Sigmoid colon (tissue), 7 donors: Measurements from ENCODE around the gene PRSS56. TPM values are rescaled to one million over a fixed set of nuclear protein-coding genes. Genes with fewer than 3 reads are reported as not detected.

ENCODE experiments used
- DNase-seq: peaks from one replicate; pipeline ENCODE4 v3.0.0-alpha.2; 2019
- H3K27ac ChIP-seq, 4 donors: fragments of 200-600 bp; sonication (generic); one replicate each; pipeline ENCODE4 v1.5.1; 2016 to 2019; ENCODE audit warnings: mild to moderate bottlenecking in 1 of 4
- H3K27me3 ChIP-seq, 3 donors: fragments of 200-600 bp; sonication (generic); one replicate each; pipeline ENCODE4 v1.5.1; 2019; ENCODE audit warnings: mild to moderate bottlenecking in 1 of 3
- H3K36me3 ChIP-seq, 4 donors: fragments of 200-600 bp; sonication (generic); one replicate each; pipeline ENCODE4 v1.5.1; 2016 to 2019
- H3K4me1 ChIP-seq, 4 donors: fragments of 200-600 bp; sonication (generic); one replicate each; pipeline ENCODE4 v1.5.1; 2017 to 2019
- H3K4me3 ChIP-seq, 4 donors: fragments of 200-600 bp; sonication (generic); one replicate each; pipeline ENCODE4 v1.5.1; 2017 to 2019; ENCODE audit warnings: mild to moderate bottlenecking in 2 of 4, moderate library complexity in 1 of 4
- H3K9me3 ChIP-seq, 4 donors: fragments of 200-600 bp in 3 of 4; sonication (generic) in 3 of 4; one replicate each; pipeline versions ENCODE4 v1.5.1 to v1.6.1; 2013 to 2019
- EP300 ChIP-seq, 4 donors: sonication (generic); formaldehyde crosslinking; IDR thresholded peaks; one replicate each; pipeline ENCODE4 v1.6.1; 2017; ENCODE audit warnings: antibody characterized with exemption in 4 of 4
- POLR2A ChIP-seq, 2 donors: fragments of 450-650 bp; IDR thresholded peaks; one replicate each; pipeline ENCODE4 v1.6.1; 2016; ENCODE audit warnings: antibody characterized with exemption in 2 of 2, mild to moderate bottlenecking in 2 of 2, moderate library complexity in 2 of 2
- POLR2AphosphoS5 ChIP-seq, 4 donors: sonication (generic); formaldehyde crosslinking; IDR thresholded peaks; one replicate each; pipeline ENCODE4 v1.6.1; 2017; ENCODE audit warnings: antibody characterized with exemption in 4 of 4
- WGBS, 2 donors: extraction: QIAGEN DNeasy Blood & Tissue Kit; methylation state at CpG; one replicate each; pipeline ENCODE4 v1.1.7; 2013; 5-methylcytosine and 5-hydroxymethylcytosine counted together
- intact Hi-C: fragments of 100-400 bp; cut with DNase I; formaldehyde crosslinking; loops from one replicate; pipeline ENCODE4 v1.15.1; 2023
- polyA plus RNA-seq, 3 donors: library from polyadenylated mRNA; stranded (reverse); fragments of 200-250 nt; gene quantifications; one replicate each; pipeline ENCODE4 v1.2.3, GENCODE V29; 2013
- total RNA-seq, 4 donors: library from RNA; depleted of rRNA; stranded (reverse); fragments of >200 nt; gene quantifications; one replicate each; pipeline ENCODE4 v1.1.0, GENCODE V29; 2016
- TF ChIP-seq, protein P1 (sequence below), 4 experiments: fragments of 450-650 bp in 3 of 4; fragments of 200-600 bp in 1 of 4; IDR thresholded peaks; one replicate each; pipeline ENCODE4 v1.5.1; 2016 to 2019; ENCODE audit warnings: antibody characterized with exemption in 4 of 4, mild to moderate bottlenecking in 3 of 4, moderate library complexity in 2 of 4
- donor health status: healthy with polysubstance abuse.
- donor health status: Bipolar disorder and iron deficiency.
- donor health status: healthy.

PRSS56 gene
- total and polyA plus RNA-seq, 7 donors: not detected

DNA sequence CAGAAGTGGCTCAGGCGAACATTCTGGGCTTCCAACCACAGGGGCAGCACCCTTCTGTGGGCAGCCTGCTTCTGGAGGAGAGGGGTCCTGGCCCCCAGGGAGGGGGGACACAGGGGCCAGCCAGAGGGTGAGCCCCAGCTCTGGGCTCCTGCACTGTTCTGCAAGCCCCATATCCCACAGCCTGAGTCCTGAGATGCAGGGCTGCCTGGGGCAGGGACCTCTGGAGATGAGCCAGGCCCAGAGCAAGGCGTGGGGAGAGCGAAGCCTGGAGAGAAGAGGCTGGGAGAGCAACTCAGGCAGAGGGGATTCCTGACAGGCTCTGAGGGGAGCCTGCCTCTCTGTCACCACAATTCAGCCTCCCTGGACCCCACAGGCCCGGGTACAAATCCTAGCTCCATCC lies 13.5 kb upstream of the PRSS56 start:
- Histone ChIP-seq H3K4me1 (peaks cover 0 to 21% (median 21%) of the 10 kb centered on the region in 4 donors), H3K9me3 (no peaks in the 10 kb centered on the region), H3K36me3 (no peaks in the 10 kb centered on the region), H3K4me3 (no peak overlapping the region), H3K27me3 (peaks cover 0 to 30% (median 5%) of the 10 kb centered on the region in 3 donors), H3K27ac (no peak overlapping the region)
- intact Hi-C loops: no loop called here
- DNase-seq: no peak
- 53 to 77% methylated on average over 4 of the region's 4 CpGs for WGBS, 2 donors
- TF ChIP-seq POLR2A (IDR thresholded peaks at IDR 0.05) (no peak), EP300 (IDR thresholded peaks at IDR 0.05) (no peak), POLR2AphosphoS5 (IDR thresholded peaks at IDR 0.05) (no peak)
- TF ChIP-seq, protein P1, sequence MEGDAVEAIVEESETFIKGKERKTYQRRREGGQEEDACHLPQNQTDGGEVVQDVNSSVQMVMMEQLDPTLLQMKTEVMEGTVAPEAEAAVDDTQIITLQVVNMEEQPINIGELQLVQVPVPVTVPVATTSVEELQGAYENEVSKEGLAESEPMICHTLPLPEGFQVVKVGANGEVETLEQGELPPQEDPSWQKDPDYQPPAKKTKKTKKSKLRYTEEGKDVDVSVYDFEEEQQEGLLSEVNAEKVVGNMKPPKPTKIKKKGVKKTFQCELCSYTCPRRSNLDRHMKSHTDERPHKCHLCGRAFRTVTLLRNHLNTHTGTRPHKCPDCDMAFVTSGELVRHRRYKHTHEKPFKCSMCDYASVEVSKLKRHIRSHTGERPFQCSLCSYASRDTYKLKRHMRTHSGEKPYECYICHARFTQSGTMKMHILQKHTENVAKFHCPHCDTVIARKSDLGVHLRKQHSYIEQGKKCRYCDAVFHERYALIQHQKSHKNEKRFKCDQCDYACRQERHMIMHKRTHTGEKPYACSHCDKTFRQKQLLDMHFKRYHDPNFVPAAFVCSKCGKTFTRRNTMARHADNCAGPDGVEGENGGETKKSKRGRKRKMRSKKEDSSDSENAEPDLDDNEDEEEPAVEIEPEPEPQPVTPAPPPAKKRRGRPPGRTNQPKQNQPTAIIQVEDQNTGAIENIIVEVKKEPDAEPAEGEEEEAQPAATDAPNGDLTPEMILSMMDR (IDR thresholded peaks at IDR 0.05): no peak

DNA sequence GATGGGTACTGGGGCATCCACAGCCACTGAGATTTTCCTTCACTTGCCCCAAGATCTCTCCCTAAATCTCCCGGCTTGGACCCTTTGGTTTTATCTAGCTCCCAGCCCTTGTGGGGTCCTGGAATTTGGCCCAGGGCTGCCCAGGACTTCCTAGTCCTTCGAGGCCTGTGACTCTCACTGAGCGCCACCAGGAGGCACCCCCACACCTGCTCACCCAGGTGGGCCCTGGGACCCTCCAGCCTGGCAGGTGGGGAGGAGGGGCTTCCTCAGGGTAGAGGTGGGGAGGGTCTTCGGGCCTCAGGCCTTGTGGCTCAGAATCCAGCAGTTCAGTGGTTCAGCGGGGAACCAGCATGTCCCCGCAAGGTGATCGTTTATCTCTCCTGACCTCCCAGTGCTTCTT lies 11.9 kb upstream of the PRSS56 start:
- H3K36me3 ChIP-seq: no peaks in the 10 kb centered on the region
- H3K9me3 ChIP-seq: no peaks in the 10 kb centered on the region
- DNase-seq: no peak
- TF ChIP-seq POLR2AphosphoS5 (IDR thresholded peaks at IDR 0.05) (no peak), POLR2A (IDR thresholded peaks at IDR 0.05) (no peak), EP300 (IDR thresholded peaks at IDR 0.05) (no peak)
- TF ChIP-seq, protein P1 (IDR thresholded peaks at IDR 0.05): no peak
- no peak overlapping the region for H3K4me3 ChIP-seq
- peaks cover 0 to 32% (median 5%) of the 10 kb centered on the region in 3 donors for H3K27me3 ChIP-seq
- WGBS, 2 donors: 72 to 79% methylated on average over 7 of the region's 7 CpGs
- no peak overlapping the region for H3K27ac ChIP-seq
- intact Hi-C loops: no loop called here
- peaks cover 0 to 7% (median 6%) of the 10 kb centered on the region in 4 donors for H3K4me1 ChIP-seq

DNA sequence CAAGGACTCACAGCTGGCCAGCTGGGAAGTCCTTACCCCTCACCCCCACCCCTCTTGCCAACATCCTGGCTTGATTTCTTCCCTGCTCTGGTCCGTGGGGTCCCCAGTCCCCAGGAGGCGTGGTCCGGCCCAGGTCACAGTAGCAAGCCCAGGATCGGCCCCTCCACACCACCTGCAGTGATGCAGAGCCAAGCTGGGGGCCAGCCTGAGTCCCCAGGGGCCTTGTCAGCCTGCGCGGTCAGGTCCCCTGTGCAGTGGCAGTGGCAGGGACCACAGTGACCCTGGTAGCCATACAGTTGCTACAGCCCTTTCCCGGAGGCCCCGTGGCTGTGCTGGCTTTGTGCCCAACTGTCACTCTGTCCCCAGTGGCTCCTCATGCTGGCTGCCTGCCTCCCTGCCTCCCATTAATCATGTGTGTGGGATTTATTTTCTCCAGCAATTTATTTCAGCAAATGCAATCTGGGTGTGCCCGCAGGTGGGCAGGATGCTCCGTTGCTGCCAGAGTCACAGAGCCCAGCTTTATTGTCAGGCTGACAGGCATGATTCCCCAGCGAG lies 8.8 kb upstream of the PRSS56 start:
- WGBS, 2 donors: 53 to 71% methylated on average over 11 of the region's 11 CpGs
- H3K4me3 ChIP-seq: no peak overlapping the region
- H3K27me3 ChIP-seq: peaks cover 0 to 13% (median 0%) of the 10 kb centered on the region in 3 donors
- H3K27ac ChIP-seq: no peak overlapping the region
- DNase-seq: no peak
- intact Hi-C loops: no loop called here
- H3K36me3 ChIP-seq: no peaks in the 10 kb centered on the region
- no peaks in the 10 kb centered on the region for H3K4me1 ChIP-seq
- H3K9me3 ChIP-seq: no peaks in the 10 kb centered on the region
- TF ChIP-seq POLR2A (IDR thresholded peaks at IDR 0.05) (no peak), EP300 (IDR thresholded peaks at IDR 0.05) (no peak), POLR2AphosphoS5 (IDR thresholded peaks at IDR 0.05) (no peak)
- TF ChIP-seq, protein P1 (IDR thresholded peaks at IDR 0.05): no peak

DNA sequence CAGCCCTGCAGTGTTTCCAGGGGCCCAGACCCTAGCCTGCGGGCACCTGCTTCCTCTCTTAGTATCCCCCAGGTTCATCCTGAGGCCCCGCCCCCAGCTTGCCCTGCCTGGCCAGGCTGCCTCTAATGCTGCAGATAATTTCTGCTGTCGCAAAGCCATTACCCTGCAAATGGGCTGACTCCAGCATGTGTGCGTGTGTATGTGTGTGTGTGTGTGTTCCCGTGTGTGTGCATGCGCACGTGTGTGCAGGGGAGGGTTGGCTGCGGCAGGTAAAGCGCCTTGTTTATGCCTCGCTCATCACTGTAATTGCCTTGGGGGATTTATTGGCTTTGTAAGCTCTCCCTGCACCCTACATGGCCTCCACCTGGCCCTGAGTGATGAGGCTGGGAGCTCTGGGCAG lies 7.6 kb upstream of the PRSS56 start:
- no peak overlapping the region for H3K27ac ChIP-seq
- H3K4me3 ChIP-seq: no peak overlapping the region
- no peaks in the 10 kb centered on the region for H3K9me3 ChIP-seq
- H3K4me1 ChIP-seq: no peaks in the 10 kb centered on the region
- peaks cover 0 to 13% (median 0%) of the 10 kb centered on the region in 3 donors for H3K27me3 ChIP-seq
- 66 to 69% methylated on average over 10 of the region's 10 CpGs for WGBS, 2 donors
- DNase-seq: no peak
- no peaks in the 10 kb centered on the region for H3K36me3 ChIP-seq
- intact Hi-C loops: no loop called here
- no peak for TF ChIP-seq EP300 (IDR thresholded peaks at IDR 0.05)
- TF ChIP-seq, protein P1 (IDR thresholded peaks at IDR 0.05): no peak
- no peak for TF ChIP-seq POLR2A (IDR thresholded peaks at IDR 0.05)
- TF ChIP-seq POLR2AphosphoS5 (IDR thresholded peaks at IDR 0.05): no peak

DNA sequence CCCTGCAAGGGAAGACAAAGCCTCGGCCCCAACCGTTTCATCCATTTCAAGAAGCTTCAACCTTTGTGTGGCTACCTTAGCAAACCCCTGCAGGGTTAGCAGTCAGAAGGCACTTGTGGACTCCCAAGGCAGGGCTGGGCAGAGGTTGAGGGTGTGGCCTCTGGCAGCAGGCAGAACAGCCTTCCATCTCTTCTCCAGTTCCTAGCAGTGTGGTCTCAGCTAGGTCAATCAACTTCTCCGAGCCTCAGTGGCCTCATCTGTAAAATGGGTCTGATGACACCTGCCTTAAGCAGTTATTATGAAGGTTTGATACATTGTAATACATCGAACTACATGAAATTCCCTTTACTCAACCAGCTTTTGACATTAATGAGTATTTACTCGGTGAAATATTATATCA lies 6.8 kb upstream of the PRSS56 start:
- intact Hi-C loops: no loop called here
- TF ChIP-seq, protein P1 (IDR thresholded peaks at IDR 0.05): no peak
- TF ChIP-seq EP300 (IDR thresholded peaks at IDR 0.05) (no peak), POLR2AphosphoS5 (IDR thresholded peaks at IDR 0.05) (no peak), POLR2A (IDR thresholded peaks at IDR 0.05) (no peak)
- Histone ChIP-seq H3K27ac (no peak overlapping the region), H3K4me1 (no peaks in the 10 kb centered on the region), H3K27me3 (peaks cover 0 to 13% (median 0%) of the 10 kb centered on the region in 3 donors), H3K4me3 (no peak overlapping the region), H3K36me3 (no peaks in the 10 kb centered on the region), H3K9me3 (no peaks in the 10 kb centered on the region)
- 63 to 81% methylated on average over 5 of the region's 5 CpGs for WGBS, 2 donors
- no peak for DNase-seq
